AG08395 (cell line): ENCODE measurements around the gene SYNPO2.
A peak's percentile ranks its signal among the peaks of the same experiment; 100 is the strongest.
"Not testable (repeated sequence)": the region's sequence is repeated elsewhere in the genome, so short reads cannot be mapped to it uniquely, and the experiment has no call there.

ENCODE experiments used
- DNase-seq: peaks from one replicate; pipeline ENCODE4 v3.0.0; 2012; ENCODE audit warnings: mixed read lengths, low spot score

Gene SYNPO2

GRCh38 chr4:119067670-119068360 lies 179.2 kb downstream of the SYNPO2 start:
- not testable (repeated sequence) for DNase-seq

GRCh38 chr4:119068529-119068962 lies 179.9 kb downstream of the SYNPO2 start:
- DNase-seq, result peak; percentile 10

- DNase-seq, result no peak
Observed at GRCh38 chr4:119070301-119070700, 181.6 kb downstream of the SYNPO2 start.

DNA sequence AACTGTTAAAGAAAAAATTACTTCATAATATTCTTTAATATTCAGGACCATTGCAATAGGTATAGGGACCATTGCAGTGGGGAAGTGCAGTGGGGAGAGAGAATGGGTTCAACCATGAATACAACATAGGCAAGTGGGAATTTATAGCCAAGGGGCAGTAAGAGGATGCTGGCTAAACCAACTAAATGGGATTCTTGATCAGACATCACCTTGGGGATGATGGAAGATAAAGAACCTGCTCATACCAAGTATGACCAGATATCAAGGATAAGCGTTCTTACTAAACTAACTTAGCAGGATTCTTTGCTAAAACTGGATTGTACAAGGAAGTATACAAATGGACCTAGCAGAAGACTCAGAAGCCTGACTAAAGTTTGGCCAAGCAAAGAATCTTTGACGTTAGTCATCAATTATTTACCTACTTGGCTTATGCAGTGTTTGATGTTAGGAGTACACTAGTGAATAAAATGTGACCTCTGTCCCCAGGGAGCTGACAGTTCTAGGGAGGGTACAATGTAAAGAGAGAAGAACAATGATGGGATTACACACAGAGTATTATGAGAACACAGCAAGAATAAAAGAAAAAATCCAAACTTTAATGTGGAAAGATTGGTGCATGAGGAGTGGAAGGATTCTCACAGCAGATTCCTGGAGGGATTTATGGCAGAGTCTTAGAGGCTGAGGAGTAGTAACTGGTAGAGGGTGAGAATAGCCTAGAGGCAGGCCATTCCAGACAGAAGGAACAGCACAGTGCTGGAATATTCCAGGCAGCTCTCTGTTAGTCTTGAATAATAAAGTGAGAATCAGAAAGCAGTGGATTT lies 192.3 kb downstream of the SYNPO2 start:
- DNase-seq, result no peak

DNA sequence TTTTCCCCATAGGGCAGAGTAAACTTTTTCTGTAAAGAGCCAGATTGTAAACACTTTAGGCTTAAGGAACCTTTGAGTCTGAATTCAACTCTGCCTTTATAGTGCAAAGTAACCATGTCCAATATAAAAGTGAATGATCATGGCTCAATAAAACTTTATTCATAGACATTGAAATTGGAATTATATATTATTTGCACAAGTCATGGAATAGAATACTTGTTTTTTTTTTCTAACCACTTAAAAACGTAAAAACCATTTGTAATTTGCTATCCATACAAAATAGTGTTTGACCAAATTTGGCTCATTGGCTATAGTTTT lies 192.8 kb downstream of the SYNPO2 start:
- DNase-seq, result no peak

- no peak for DNase-seq
Observed at GRCh38 chr4:119081943-119082342, 193.3 kb downstream of the SYNPO2 start.

- no peak for DNase-seq
Observed at GRCh38 chr4:119082661-119083060, 194.0 kb downstream of the SYNPO2 start.

- DNase-seq, result no peak
Observed at GRCh38 chr4:119084513-119084912, 195.9 kb downstream of the SYNPO2 start.

DNA sequence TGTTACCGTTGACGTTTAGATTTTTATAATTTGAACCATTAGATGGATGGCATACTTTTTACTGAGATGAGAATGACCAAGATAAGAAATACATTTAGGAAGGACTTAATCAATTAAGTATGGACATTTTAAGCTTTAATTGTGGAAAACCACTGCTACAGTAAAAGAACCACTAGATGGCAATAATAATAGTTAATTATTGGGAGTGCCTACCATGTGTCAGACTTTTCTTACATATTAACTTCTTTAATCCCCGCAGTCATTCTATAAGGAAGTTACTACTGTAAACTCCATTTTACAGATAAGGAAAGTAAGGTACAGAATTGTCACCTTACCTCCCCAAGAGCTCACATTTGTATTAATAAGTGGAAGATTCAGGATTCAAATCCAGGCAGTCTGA lies 198.5 kb downstream of the SYNPO2 start:
- DNase-seq, result peak; percentile 34

GRCh38 chr4:119087656-119088055 lies 199.0 kb downstream of the SYNPO2 start:
- DNase-seq, result no peak

DNA sequence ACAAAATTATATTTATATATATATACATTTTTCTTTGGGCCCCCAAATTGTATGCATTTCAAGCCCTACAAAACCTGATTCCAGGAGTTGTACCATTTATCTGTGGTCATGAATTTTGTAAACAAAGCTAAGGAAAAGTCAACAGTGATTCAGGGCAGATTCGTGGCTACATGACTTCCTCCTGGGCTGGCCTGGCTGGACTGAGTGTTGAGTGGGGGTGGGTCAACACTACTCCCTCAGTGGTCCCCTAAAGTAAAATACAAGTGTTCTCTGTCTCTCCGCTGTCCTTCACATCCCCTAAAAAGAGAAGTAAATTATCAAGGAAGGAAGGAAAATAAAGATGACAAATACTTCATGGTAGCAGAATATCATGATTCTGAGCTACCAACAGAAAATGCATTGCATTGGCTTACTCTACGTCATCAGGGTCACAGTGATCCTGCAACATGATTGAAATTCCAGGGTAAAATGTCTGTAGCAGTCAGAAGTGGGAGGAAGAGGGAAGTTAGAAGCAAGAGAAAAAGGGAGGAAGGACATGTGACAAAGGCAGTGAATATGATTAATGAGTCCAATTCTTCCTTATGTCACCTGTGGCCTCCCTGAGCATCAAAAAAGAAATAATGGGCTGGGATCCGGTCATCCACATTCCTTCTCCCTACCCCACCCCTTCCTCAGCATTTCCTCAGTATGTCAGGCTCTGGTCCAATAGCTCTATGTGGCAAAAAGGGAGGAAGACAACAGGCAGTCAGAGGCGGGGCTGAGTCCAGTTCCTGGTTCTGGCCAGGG lies 204.6 kb downstream of the SYNPO2 start:
- DNase-seq, result no peak

DNA sequence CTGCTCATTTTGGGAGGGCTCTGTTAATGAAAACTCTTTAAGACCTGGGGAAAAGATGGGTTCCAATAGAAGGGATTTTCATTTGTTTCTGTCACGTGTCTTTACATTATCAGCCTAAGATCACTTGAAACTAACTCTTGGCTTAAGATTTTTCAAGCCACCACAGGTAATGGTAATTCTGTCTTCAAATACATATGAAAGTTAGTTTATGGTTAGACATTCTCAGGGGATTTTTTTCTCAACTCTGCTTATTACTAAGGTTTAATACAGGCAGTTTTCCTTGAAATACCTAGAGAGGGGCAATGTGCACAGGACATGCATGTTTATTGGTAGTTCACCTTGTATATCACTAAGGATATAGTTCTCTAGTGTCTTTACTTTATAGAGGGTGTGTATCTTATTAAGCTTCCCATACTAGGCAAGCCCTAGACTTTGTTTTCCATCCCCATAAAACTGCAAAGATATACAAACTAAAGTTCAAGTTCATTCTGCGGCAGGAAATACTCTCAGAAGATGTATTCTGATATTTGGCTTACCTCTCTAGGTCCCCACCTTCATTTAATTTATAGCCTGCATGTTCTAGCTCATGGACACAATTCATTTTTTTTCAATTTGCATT lies 208.7 kb downstream of the SYNPO2 start:
- DNase-seq, result no peak

DNA sequence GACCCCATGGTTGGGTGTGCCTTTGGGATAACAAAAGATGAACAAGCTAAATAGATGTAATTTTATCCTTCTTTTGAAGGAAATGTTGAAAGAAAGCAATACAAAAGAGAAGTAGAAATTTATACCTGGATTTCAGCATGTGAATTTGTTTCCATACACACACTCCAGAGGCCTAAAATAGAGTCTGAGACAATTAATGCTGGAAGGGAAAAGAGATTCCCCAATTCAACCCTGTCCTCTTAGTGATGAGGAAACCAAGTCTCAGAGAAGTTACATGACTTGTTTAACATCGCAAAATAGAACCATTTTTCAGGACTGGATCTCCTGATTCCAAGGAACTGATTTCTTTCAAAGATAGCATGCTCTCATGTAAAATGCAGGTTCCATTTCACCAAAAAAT lies 209.7 kb downstream of the SYNPO2 start:
- DNase-seq, result no peak

DNA sequence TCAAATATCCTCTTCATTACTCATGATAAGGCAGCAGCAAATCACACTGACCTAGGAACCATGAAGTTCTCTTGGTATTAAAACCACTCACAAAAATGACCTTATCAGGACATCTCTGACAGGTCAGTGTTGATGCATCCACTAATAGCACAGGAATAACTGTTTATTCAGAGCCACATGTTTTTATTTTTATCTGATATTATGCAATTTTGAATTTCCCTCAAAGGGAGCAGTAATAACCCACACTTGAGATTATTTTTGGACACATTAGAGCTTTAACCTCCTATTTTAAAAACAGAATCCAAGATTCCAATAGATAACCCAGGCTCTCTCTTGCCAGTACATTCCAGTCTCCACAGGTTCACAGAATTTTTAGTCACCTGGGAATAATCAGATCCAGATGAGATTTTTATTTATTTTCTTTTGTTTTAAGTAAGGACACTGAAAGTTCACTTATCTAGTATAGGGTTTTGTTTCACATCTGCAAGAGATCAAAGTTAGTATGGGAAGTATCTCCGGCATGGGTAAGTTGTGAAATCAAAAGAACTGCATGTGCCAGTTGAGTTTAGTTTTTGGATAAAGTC lies 210.7 kb downstream of the SYNPO2 start:
- DNase-seq, result peak; percentile 31

DNA sequence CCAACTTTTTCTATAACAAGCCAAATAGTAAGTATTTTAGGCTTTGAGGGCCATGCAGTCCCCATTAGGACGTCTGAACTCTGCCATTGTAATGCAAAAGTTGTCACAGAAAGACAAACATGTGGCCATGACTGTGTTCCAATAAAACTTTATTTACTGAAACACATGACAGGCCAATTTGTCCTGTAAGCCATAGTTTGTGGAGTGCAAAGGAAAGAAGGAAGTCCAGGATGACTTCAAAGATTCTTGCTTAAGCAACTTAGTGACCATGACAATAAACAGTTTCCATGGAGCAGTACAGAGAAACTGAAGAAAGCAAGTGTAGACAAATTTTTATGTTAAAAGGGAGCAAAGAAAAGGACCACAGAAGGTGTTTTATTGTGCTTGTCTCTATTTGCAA lies 212.0 kb downstream of the SYNPO2 start:
- no peak for DNase-seq

GRCh38 chr4:119103263-119103662 lies 214.6 kb downstream of the SYNPO2 start:
- DNase-seq, result peak; percentile 84

DNA sequence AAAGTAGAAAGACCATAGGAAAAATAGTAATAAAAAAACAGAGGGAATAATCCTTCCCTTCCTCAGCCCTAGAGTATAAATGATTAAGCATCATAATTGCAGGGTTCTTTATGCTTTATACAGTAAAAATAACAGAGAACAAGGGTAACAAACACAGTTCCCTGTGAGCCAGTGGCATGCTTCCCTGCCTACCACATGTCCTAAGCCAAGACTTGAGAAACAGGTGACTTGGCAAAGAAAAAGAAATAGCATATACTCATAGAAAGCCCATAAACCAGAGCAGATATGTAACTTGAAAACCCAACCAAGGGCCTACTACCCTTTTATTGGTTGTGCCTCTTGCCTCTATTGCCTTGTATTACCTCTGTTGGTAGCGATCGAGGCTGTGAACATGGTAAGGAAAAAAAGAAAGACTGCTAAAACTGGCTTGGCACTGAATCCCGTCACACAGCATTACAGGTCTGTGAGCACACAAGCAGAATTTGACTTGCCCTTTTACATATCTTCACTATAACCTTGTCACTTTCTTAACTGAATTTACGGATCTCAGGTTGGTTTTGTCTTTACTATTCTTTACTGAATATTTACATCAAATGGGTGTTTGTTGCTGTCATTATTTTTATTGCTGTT lies 216.1 kb downstream of the SYNPO2 start:
- DNase-seq, result no peak

DNA sequence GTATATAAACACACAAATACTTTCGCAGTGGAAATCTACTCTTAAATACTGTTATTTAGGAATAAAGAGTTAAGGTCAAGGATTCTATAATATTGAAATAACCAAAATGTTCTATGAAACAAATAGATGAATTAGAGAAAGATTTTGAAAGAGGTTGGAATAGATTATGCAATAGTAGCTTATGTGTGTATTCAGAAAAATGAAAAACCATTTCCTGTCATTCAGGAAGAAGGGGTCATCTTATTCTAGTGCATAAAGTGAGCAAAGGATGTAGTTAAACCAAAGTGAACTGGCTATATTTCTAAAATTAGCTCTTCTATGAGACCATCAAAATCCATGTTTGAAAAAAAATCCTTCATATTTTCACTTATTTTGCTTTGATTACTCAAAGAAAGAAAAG lies 217.0 kb downstream of the SYNPO2 start:
- no peak for DNase-seq

DNA sequence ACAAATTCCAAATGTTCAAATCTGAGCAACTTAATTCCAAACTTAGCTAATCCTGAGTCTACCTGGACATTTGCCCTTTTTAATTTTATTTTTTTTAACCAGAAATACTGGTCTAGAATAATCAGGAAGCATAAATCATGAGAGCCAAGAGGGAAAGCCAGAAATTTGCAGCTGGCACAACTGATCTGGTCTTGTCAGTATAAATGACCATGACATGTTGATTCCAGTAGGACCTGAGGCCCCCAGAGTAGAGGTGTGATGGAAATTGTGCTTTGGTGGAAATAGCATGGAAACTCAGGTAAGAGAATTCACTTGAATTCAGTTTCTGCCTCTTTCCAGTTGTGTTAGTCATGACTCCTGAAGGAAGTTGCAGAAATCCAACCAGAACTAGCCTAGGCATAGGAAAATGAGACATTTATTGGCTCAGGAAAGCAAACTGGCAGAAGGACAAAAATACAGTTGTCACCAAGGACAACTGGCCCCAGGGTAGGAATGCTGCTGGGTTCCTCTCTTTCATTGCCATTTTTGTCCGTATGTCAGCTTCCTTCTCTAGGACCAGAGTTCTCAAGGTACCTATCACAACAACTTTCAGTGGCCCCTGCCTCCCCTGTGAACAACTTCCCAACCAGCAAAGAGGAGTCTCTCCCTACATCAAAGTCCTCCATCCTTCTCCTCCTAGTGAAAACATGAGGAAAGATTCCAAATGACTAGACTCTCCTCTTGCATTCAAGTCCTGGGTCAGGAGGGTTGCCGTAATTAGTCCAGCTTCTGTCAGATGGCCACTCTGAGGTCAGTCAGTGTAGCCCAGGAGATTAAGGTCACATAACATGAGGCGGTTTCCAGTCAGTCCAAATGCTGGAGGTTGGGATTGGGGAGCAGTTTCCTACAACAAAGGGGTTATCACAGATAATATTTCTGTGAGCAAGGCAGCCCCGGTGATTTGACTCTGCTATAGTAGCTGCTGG lies 217.7 kb downstream of the SYNPO2 start:
- DNase-seq, result peak; percentile 26

DNA sequence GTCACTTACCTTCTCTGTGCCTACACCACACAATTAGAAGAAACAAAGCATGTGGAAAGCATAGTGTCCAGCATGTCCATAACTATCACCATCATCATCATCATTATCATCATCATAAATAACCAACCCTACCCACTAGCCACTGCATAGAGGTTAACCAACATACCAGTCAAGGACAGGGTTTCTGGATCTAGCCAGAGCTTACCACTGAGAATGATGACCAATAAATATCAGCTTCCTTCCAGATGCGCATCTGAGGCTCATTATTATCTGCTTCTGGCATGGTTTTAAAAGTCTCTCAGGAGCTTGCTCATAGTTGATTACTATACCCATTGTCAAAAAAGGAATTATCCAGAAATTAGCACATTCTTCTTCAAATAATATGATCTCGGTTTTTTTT lies 221.5 kb downstream of the SYNPO2 start:
- DNase-seq, result peak; percentile 15
